A673 (cell line): Measurements from ENCODE around the gene CD93. TPM values are rescaled to one million over a fixed set of nuclear protein-coding genes. Genes with fewer than 3 reads are reported as not detected.

Experiments
- BruUV-seq: library from RNA; stranded (reverse); fragments of 400-500 nt; replicated peaks from 2 replicates; lab custom pipeline; 2021; lab: Mats Ljungman, UMichigan
- CTCF ChIA-PET: fragments of 300-600 bp; sonication (Branson Sonifier 250); formaldehyde crosslinking; loops from one replicate; lab custom pipeline; 2022; ENCODE audit warnings: antibody characterized with exemption; lab: Charles Lee
- POLR2A ChIA-PET: fragments of 300-600 bp; sonication (Branson Sonifier 250); formaldehyde crosslinking; loops from one replicate; lab custom pipeline; 2022; ENCODE audit warnings: antibody characterized with exemption; ENCODE audit not compliant: low non-redundant PET; lab: Charles Lee
- DNase-seq: peaks from one replicate; pipeline ENCODE4 v3.0.0-alpha.2; 2015; ENCODE audit warnings: low spot score
- H3K27ac ChIP-seq: fragments of 200-600 bp; sonication (generic); 2 replicates; pipeline ENCODE4 v1.5.1; 2016; ENCODE audit warnings: mixed run types, low read depth, mild to moderate bottlenecking, mixed read lengths, antibody characterized with exemption, low read length; ENCODE audit not compliant: poor library complexity, severe bottlenecking
- H3K27me3 ChIP-seq: fragments of 200-600 bp; sonication (generic); replicated peaks from 2 replicates; pipeline ENCODE4 v1.6.1; 2017; ENCODE audit warnings: mixed run types, low read depth, mild to moderate bottlenecking, mixed read lengths, antibody characterized with exemption, low read length; ENCODE audit not compliant: insufficient read depth, poor library complexity
- H3K36me3 ChIP-seq: fragments of 200-600 bp; sonication (generic); 2 replicates; pipeline ENCODE4 v1.6.1; 2016; ENCODE audit warnings: mixed run types, mild to moderate bottlenecking, mixed read lengths, antibody characterized with exemption, low read length; ENCODE audit not compliant: insufficient read depth, poor library complexity, severe bottlenecking
- H3K4me1 ChIP-seq: fragments of 200-600 bp; sonication (generic); 2 replicates; pipeline ENCODE4 v1.6.1; 2017; ENCODE audit warnings: mixed run types, mild to moderate bottlenecking, mixed read lengths, antibody characterized with exemption, low read length; ENCODE audit not compliant: insufficient read depth, poor library complexity, severe bottlenecking
- H3K4me3 ChIP-seq: fragments of 200-600 bp; sonication (generic); 2 replicates; pipeline ENCODE4 v1.5.1; 2016; ENCODE audit warnings: low read depth, mixed run types, mild to moderate bottlenecking, mixed read lengths, low read length; ENCODE audit not compliant: poor library complexity, severe bottlenecking
- H3K9me3 ChIP-seq: fragments of 200-600 bp; sonication (generic); 2 replicates; pipeline ENCODE4 v1.6.1; 2016; ENCODE audit warnings: mixed run types, low read depth, mild to moderate bottlenecking, mixed read lengths, antibody characterized with exemption, low read length; ENCODE audit not compliant: poor library complexity, severe bottlenecking
- CTCF ChIP-seq: fragments of 300-800, 200-600 bp; sonication (generic); conservative IDR thresholded peaks from 2 replicates; pipeline ENCODE4 v1.5.1; 2017; ENCODE audit warnings: low read depth, mild to moderate bottlenecking, antibody characterized with exemption, low read length, moderate library complexity, mixed read lengths
- EZH2 ChIP-seq: fragments of 200-600 bp; sonication (generic); IDR thresholded peaks from 2 replicates; pipeline ENCODE4 v1.6.1; 2017; ENCODE audit warnings: borderline replicate concordance, low read depth, mild to moderate bottlenecking, mixed read lengths, antibody characterized with exemption, low read length; ENCODE audit not compliant: poor library complexity, severe bottlenecking
- intact Hi-C: fragments of 100-400 bp; cut with micrococcal nuclease; formaldehyde crosslinking; loops from one replicate; pipeline ENCODE4 v1.10.0; 2022; ENCODE audit not compliant: unreplicated experiment
- total RNA-seq: library from RNA; stranded (reverse); gene quantifications from 2 replicates; pipeline ENCODE4 v1.2.3, GENCODE V29; 2021

CD93 gene
- total RNA-seq, 1 experiment from 2014 or later = 0.06 TPM

GRCh38 chr20:23117738-23118137 is 31.6 kb upstream of the CD93 start:
- Histone ChIP-seq H3K9me3 (no peaks in the 10 kb centered on the region), H3K4me3 (no peak overlapping the region), H3K36me3 (no peaks in the 10 kb centered on the region), H3K4me1 (no peaks in the 10 kb centered on the region), H3K27ac (no peak overlapping the region), H3K27me3 (peaks cover 6% of the 10 kb centered on the region)
- DNase-seq = no peak
- TF ChIP-seq EZH2 = no peak
- no peak for TF ChIP-seq CTCF
- no TSS peak for BruUV-seq
- ChIA-PET CTCF (no interaction called here), POLR2A (no interaction called here)
- intact Hi-C loops = no loop called here

DNA sequence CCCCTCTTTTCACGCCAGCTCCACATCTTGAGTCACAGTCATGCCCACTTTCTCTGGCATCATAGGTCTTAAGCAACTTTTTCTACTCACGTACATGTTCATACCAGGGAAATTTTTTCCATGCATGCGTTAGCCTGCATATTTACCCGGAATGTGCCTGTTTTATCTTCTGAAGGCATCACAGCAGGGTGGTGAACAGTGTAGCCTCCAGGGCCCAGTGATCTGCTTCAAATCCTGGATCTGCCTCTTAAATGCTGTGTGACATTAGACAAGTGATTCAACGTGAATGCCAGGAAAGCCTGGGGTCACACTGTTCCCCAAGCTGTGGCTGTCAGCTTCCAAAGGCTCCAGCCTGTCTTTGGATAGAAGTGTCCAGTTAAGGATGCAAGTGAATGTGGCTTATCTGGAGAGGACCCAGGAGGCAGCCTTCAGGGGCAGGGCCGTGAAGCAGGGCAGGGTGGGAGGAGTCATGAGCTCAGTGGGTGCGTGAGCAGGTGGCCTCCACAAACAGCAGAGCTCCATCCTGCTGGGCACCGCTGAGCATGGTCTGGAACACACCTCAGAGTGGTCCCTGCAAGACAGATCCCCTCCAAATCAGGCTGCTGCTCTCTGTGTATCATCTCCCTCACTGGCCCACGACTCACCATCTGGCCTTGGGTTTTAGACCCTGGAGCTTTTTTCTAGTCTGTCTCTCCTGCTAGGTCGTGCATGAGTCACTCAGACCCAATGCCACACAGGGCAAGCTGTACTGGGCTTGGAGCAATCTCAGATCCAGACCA is 30.4 kb upstream of the CD93 start:
- BruUV-seq = no TSS peak
- H3K9me3 ChIP-seq = no peaks in the 10 kb centered on the region
- intact Hi-C loops = no loop called here
- no peak for DNase-seq
- peaks cover 6% of the 10 kb centered on the region for H3K27me3 ChIP-seq
- H3K27ac ChIP-seq = no peak overlapping the region
- no peaks in the 10 kb centered on the region for H3K36me3 ChIP-seq
- TF ChIP-seq CTCF (no peak), EZH2 (no peak)
- ChIA-PET CTCF (no interaction called here), POLR2A (no interaction called here)
- H3K4me1 ChIP-seq = no peaks in the 10 kb centered on the region
- H3K4me3 ChIP-seq = no peak overlapping the region

- Histone ChIP-seq H3K27me3 (peaks cover 6% of the 10 kb centered on the region), H3K4me3 (no peak overlapping the region), H3K27ac (no peak overlapping the region), H3K36me3 (no peaks in the 10 kb centered on the region), H3K4me1 (no peaks in the 10 kb centered on the region), H3K9me3 (no peaks in the 10 kb centered on the region)
- ChIA-PET POLR2A (no interaction called here), CTCF (no interaction called here)
- no peak for TF ChIP-seq EZH2
- no peak for TF ChIP-seq CTCF
- intact Hi-C loops = no loop called here
- BruUV-seq = no TSS peak
- DNase-seq = no peak
These were observed 29.7 kb upstream of the CD93 start for GRCh38 chr20:23115822-23116221.
